Activated naive CD8-positive, alpha-beta T cell treated with anti-CD3 and anti-CD28 coated beads, Interleukin-2, amount 50 U/mL, for 24 hours (primary cell): Measurements from ENCODE around the gene CCP110.
A peak's percentile ranks its signal among the peaks of the same experiment; 100 is the strongest.

Experiments
- ATAC-seq: fragments of 150-1000 bp; cut with Tn5 transposase; one replicate; pipeline ENCODE4 v1.10.0; 2021
- DNase-seq: peaks from one replicate; pipeline ENCODE4 v3.0.0; 2021
- H3K27ac Mint-ChIP-seq: one replicate; pipeline ENCODE4 v1.8.0; 2021; ENCODE audit warnings: mild to moderate bottlenecking, mixed read lengths
- H3K27me3 Mint-ChIP-seq: one replicate; pipeline ENCODE4 v1.8.0; 2021; ENCODE audit warnings: mixed read lengths
- H3K36me3 Mint-ChIP-seq: one replicate; pipeline ENCODE4 v1.8.0; 2021; ENCODE audit warnings: low read depth, mixed read lengths
- H3K4me1 Mint-ChIP-seq: one replicate; pipeline ENCODE4 v1.8.0; 2021; ENCODE audit warnings: mixed read lengths
- H3K4me3 Mint-ChIP-seq: one replicate; pipeline ENCODE4 v1.8.0; 2021; ENCODE audit warnings: mild to moderate bottlenecking, moderate library complexity, mixed read lengths
- H3K9me3 Mint-ChIP-seq: one replicate; pipeline ENCODE4 v1.8.0; 2021; ENCODE audit warnings: mixed read lengths

CCP110 gene

DNA sequence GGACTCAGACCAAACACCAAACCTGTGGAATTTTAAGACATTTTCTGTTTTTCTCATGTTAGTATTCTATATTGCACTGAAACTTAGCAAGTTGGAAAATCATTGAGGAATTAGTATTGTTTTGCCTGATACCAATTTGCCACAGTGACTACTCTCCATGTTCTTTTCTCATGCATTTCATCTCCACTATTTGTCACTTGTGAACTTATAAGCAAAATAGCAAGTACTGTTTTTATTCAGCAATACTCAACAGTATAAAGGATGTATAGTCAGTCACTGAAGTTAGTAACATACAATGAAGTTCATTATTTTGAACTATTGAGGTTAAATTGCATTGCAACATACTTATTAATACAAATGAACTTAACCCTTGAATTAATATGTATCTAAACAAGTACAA, 25.9 kb downstream of the CCP110 start:
- no peak for DNase-seq
- Mint-ChIP-seq H3K36me3 (peaks cover 23% of the 10 kb centered on the region), H3K4me3 (no peak overlapping the region), H3K4me1 (peaks cover 10% of the 10 kb centered on the region), H3K9me3 (no peaks in the 10 kb centered on the region), H3K27me3 (no peaks in the 10 kb centered on the region), H3K27ac (no peak overlapping the region)
- no peak for ATAC-seq

DNA sequence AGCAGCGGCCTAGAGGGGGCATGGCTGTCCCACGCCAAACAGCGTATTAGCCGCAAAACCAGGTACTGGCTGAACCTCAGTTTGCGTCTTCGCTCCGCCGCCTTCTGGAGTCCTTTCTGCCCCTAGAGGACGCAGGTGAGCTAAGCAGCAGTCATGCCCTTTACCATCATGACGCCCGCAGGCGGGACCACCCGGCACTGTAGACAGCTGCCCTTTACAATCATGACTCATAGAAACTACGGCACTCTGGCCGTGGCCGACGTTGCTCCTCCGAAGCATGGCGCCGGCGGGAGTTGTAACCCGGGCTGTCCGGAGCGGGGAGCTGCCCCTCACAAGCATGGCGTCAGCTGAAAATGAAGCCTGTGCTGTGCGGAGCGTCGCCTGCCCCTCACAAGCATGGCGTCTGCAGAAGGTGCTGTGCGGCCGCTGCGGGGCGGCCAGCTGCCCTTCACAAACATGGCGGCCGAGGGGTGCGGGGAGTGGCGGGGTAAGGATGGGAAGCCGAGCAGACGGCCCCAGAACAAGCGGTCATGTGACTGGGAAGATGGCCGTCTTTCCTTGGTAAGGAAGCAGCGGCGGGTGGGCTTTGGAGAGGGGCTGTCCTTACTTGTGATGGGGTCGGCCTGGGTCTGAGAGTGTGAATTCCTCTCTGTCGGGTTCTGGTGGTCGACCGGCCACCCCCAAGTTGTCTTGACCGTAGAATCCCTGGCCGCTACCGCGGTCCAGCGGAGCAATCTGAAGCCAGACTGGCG, 31.6 kb downstream of the CCP110 start, which contains the start of gene VPS35L:
TSS of gene VPS35L (plus strand) at position 518 of the 752 bp plus-strand sequence. CDS start at position 545, 27 bp downstream.
- Mint-ChIP-seq H3K4me1 (peaks cover 26% of the 10 kb centered on the region), H3K9me3 (no peaks in the 10 kb centered on the region), H3K27ac (peak within 1 kb of the TSS; percentile 87), H3K27me3 (no peaks in the 10 kb centered on the region), H3K36me3 (peaks cover 13% of the 10 kb centered on the region), H3K4me3 (peak within 1 kb of the TSS; percentile 84)
- ATAC-seq: peak; percentile 98
- peak; percentile 94 for DNase-seq

DNA sequence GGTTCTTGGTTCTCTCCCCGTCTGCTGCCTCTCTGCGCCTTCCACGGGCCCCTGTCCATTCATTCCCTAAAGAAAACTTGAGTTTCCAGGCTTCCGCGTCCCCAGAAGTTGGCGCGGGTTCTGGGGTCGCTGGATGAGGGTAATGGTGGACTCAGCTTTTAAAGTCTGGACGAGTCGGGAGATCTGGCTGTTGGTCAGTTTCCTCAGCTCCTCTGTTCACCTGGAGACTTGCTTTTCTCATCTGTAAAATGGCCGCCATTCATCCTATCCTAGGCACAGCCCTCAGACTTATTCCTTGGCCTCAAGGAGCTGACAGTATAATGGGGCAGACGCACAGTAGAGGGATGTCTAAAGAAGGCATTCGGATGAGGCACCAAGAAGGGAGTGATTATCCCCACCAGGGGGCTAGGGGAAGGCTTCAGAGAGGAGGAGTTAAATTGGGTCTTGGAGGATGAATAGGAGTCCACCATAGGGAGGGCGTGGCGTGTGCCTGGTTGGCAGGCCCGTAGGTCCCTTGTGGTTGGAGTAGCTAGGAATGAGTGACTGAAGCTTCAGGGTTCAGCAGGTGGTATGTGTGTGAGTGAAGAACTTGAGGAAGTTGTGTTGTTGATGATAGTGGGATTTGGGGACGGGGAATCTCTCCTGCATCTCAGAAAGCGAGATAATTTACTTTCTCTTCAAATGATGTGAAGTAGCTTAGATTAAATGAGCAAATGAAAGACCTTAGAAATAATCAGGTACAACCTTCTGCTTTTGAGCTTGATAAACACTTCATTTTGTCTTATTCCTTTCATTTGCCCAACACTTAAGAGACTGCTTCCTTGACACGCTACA, 32.4 kb downstream of the CCP110 start:
- Mint-ChIP-seq H3K27ac (peak overlapping the region; percentile 87), H3K9me3 (no peaks in the 10 kb centered on the region), H3K4me1 (peaks cover 26% of the 10 kb centered on the region), H3K27me3 (no peaks in the 10 kb centered on the region), H3K36me3 (peaks cover 7% of the 10 kb centered on the region), H3K4me3 (peak overlapping the region; percentile 84)
- peak; percentile 9 for ATAC-seq
- DNase-seq: peak; percentile 26

DNA sequence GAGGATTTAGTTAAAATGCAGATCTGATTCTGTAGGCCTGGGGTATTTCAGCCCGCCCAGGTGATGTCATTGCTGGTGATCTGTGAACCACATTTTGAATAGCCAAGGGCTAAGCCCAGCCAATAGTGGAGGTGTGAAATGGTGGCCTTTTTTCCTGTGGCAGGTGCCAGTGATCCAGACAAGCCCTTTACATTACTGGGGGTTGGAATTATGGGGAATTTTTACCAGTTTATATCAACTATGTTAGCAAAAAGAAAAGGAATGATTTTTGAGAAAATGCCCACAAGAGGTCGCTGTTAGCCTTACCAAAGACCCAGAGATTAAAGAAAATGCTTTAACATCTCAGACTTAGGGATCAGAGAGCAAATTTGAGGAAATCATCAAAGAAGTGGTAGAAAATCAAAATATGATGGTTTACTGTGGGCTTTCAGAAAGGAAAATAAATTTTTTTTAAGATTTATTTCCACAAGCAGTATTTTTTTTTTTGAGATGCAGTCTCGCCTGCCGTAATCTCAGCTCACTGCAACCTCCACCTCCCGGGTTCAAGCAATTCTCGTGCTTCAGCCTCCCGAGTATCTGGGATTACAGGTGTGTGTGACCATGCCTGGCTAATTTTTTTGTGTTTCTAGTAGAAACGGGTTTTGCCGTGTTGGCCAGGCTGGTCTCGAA, 35.6 kb downstream of the CCP110 start:
- DNase-seq (peak; percentile 11), ATAC-seq (no peak)
- Mint-ChIP-seq H3K27ac (no peak overlapping the region), H3K9me3 (no peaks in the 10 kb centered on the region), H3K27me3 (no peaks in the 10 kb centered on the region), H3K4me3 (no peak overlapping the region), H3K4me1 (peaks cover 17% of the 10 kb centered on the region), H3K36me3 (peaks cover 15% of the 10 kb centered on the region)

DNA sequence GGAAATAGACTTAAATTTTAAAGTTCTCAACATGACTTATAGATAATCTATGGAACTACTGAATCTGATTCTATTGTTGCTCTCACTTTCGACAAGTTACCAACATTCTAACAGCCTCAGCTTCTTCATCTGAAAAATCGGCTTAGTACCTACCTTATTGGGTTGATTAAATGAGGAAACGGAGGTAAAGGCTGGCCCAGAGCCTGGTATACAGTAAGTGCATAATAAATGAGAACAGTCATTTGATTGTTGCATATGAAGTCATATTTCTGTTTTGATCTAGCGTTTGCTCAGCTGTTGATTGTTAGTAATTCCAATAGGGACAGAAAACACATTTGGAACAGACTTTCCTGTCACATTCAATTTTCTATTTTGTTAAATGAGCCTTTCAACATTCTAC, 36.3 kb downstream of the CCP110 start:
- Mint-ChIP-seq H3K9me3 (no peaks in the 10 kb centered on the region), H3K4me3 (no peak overlapping the region), H3K4me1 (peaks cover 12% of the 10 kb centered on the region), H3K27me3 (no peaks in the 10 kb centered on the region), H3K27ac (no peak overlapping the region), H3K36me3 (peaks cover 17% of the 10 kb centered on the region)
- ATAC-seq (no peak), DNase-seq (no peak)

DNA sequence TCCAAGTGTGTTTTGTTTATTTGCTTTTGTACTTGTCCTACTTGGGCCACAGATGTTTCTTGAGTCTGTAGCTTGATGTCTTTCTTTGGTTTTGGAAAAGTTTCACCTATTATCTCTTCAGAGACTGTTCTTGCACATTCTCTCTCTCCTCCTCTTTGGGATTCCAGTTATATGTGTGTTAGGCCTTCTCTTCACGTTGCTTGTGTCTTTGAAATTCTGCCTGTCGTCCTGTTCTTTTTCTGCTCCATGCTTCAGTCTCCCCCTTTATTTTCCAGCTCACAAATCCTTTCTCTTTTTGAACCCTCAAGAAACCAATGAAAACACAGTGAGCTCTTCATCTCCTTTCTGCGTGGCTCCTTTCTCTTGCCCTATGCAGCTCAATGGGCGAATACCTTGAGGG, 39.6 kb downstream of the CCP110 start:
- no peak overlapping the region for H3K27ac Mint-ChIP-seq
- no peaks in the 10 kb centered on the region for H3K9me3 Mint-ChIP-seq
- no peak overlapping the region for H3K4me3 Mint-ChIP-seq
- ATAC-seq: no peak
- H3K4me1 Mint-ChIP-seq: peaks cover 4% of the 10 kb centered on the region
- no peak for DNase-seq
- H3K27me3 Mint-ChIP-seq: no peaks in the 10 kb centered on the region
- peaks cover 33% of the 10 kb centered on the region for H3K36me3 Mint-ChIP-seq

DNA sequence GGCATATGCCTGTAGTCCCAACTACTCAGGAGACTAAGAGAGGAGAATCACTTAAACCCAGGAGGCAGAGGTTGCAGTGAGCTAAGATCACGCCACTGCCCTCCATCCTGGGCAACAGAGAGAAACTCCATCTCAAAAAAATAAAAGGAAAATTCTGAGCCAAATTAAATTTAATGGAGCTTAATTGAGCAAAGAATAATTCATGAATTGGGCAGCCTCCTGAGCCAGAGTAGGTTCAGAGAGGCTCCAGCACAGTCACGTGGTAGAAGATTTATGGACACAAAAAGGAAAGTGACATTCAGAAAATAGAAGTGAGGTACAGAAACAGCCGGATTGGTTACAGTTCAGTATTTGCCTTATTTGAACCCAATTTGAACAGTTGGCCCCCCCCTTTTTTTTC, 42.6 kb downstream of the CCP110 start:
- ATAC-seq (no peak), DNase-seq (no peak)
- H3K36me3 Mint-ChIP-seq: peaks cover 38% of the 10 kb centered on the region
- H3K9me3 Mint-ChIP-seq: no peaks in the 10 kb centered on the region
- H3K27ac Mint-ChIP-seq: no peak overlapping the region
- H3K27me3 Mint-ChIP-seq: no peaks in the 10 kb centered on the region
- H3K4me1 Mint-ChIP-seq: no peaks in the 10 kb centered on the region
- H3K4me3 Mint-ChIP-seq: no peak overlapping the region

DNA sequence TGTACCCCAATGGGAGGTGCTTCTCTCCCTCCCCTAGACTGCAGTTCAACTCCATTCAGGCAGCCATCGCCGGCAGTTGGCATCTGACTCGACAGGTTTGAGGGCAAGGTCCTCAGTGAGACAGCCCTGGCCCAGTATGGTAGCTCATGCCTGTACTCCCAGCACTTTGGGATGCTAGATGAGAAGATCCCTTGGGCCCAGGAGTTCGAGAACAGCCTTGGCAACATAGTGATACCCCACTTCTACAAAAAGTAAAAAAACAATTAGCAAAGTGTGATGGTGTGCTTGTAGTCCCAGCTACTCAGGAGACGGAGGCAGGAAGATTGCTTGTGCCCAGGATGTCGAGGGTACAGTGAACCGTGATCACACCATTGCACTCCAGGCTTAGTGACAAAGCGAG, 43.8 kb downstream of the CCP110 start:
- no peak overlapping the region for H3K27ac Mint-ChIP-seq
- no peak for ATAC-seq

DNA sequence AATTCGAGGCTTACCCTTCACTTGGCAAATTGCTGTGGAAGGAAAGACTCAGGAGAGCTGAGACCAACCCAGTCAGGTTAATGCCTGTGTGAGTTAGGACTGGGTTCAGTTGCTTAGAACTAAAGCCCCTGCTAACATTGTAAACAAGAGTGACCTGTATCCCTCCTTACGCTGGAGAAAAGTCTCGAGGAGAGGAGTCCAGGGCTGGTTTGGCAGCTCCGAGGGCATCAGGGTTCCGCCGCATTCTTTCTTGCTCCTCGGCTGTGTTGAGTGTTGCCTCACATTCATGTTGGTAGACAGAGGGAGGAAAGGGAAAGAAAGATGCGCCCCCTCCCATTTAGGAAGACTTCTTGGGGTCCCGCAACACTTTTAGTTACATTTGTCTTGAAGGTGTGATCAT, 50.3 kb downstream of the CCP110 start:
- H3K27ac Mint-ChIP-seq: no peak overlapping the region
- H3K4me1 Mint-ChIP-seq: no peaks in the 10 kb centered on the region
- H3K27me3 Mint-ChIP-seq: no peaks in the 10 kb centered on the region
- peaks cover 30% of the 10 kb centered on the region for H3K36me3 Mint-ChIP-seq
- DNase-seq (no peak), ATAC-seq (no peak)
- no peak overlapping the region for H3K4me3 Mint-ChIP-seq
- H3K9me3 Mint-ChIP-seq: no peaks in the 10 kb centered on the region

More for the DNA sequence above, 43.8 kb downstream of the CCP110 start:
- H3K4me1 Mint-ChIP-seq: no peaks in the 10 kb centered on the region
- no peak for DNase-seq
- peaks cover 33% of the 10 kb centered on the region for H3K36me3 Mint-ChIP-seq
- no peaks in the 10 kb centered on the region for H3K9me3 Mint-ChIP-seq
- no peaks in the 10 kb centered on the region for H3K27me3 Mint-ChIP-seq
- no peak overlapping the region for H3K4me3 Mint-ChIP-seq

DNA sequence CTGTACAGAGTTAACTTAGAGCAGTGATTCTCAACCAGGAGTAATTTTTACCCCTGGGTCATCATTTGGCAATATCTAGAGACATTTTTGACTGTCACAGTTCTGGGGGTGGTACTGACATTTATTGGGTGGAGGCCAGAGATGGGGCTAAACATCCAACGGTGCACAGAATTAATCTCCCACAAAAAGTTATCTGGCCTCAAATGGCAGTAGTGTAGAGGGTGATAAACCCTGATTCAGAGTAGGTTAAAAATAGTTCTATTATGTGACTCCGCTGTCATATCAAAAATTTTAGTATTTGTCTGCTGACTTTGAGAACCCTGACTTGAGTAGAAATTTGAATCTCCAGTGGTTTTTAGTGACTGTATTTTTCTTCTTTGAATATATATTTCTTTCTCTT, 50.9 kb downstream of the CCP110 start:
- H3K27ac Mint-ChIP-seq: no peak overlapping the region
- H3K9me3 Mint-ChIP-seq: no peaks in the 10 kb centered on the region
- DNase-seq (no peak), ATAC-seq (no peak)
- H3K4me3 Mint-ChIP-seq: no peak overlapping the region
- peaks cover 29% of the 10 kb centered on the region for H3K36me3 Mint-ChIP-seq
- no peaks in the 10 kb centered on the region for H3K27me3 Mint-ChIP-seq
- H3K4me1 Mint-ChIP-seq: no peaks in the 10 kb centered on the region

DNA sequence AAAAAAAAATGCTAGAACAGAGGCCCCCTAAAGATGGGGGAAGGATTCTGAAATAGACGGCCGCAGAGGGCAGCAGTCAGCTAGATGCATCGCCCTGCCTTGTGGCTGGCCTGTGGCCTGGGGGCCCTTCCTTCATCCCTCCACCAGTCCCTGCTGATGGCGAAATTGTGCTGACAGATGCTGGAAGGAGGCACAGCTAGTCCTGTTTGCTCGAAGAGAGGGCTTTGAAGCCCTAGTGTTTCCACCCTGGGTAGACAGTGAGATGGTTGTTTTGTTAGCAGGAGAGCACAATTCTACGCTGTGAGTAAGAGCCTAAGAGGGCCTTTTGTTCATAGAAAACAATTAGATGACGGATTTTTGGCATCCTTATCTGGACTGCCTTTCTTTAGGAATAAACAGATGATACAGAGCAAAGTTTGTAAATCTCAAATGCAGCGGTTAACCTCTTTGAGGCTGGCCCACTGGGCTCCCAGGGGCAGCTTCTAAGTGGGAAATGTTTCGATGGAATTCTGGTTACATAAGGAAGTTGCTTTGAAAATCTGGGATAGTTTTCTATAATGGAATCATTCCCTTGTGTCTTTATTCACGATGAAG, 54.7 kb downstream of the CCP110 start:
- no peak overlapping the region for H3K27ac Mint-ChIP-seq
- H3K36me3 Mint-ChIP-seq: peaks cover 54% of the 10 kb centered on the region
- H3K4me1 Mint-ChIP-seq: no peaks in the 10 kb centered on the region
- H3K27me3 Mint-ChIP-seq: no peaks in the 10 kb centered on the region
- DNase-seq: no peak
- peaks cover 4% of the 10 kb centered on the region for H3K9me3 Mint-ChIP-seq
- H3K4me3 Mint-ChIP-seq: no peak overlapping the region
- no peak for ATAC-seq

DNA sequence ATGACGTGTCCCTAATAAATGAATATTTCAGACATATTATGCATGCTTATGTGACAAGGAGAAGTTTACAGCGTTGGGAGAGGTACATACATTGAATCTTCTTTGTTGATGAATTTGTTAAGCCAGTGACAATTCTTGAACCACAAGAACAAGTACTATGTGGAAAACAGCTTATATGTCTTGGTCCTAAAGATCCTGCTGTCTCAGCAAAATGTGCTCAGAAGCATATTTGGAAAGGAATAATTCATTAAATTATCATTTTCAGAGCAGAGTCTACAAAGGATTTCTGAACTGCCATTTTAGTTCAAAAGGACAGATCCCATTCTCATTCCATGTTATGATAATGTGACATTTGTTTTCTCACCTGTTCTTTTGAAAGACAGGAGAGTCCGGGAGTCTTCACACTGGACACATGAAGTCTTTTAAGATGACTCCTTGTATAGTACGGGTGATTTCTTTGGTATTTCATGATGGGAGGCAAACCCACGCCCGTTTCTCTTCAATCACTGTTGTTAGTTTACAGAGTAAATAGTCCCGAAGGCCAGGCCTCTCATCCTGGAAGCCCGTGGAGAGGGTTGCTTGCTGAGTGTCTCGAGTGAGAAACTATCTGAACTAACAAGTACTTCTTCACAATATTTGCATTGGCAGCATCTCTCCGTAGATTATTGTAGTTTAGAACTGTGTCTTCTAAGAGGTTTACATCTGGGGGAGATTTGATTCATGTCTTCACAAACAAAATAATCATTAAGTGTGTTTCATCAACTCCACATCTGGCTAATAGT, 58.5 kb downstream of the CCP110 start:
- ATAC-seq (no peak), DNase-seq (no peak)
- Mint-ChIP-seq H3K4me1 (peaks cover 19% of the 10 kb centered on the region), H3K9me3 (peaks cover 4% of the 10 kb centered on the region), H3K27ac (no peak overlapping the region), H3K4me3 (no peak overlapping the region), H3K27me3 (no peaks in the 10 kb centered on the region), H3K36me3 (peaks cover 66% of the 10 kb centered on the region)

DNA sequence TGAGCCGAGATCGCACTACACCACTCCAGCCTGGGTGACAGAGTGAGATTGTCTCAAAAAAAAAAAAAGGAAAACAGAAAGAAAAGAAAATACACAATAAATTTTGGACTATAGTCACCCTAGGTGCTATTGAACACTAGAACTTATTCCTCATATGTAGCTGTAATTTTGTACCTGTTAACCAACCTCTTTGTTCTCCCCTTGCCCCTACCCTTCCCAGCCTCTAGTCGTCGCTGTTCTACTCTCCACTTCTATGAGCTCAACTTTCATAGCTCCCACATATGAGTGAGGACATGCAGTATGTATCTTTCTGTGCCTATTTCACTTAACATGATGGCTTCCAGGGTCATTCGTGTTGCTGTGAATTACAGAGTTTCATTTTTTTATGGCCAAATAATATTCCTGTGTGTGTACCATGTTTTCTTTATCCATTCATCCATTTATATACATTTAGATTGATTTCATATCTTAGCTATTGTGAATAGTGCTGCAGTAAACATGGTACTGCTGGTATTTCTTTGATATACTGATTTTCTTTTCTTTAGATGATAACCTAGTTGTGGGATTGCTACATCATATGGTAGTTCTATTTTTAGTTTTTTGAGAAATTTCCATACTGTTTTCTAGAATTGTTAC, 60.0 kb downstream of the CCP110 start:
- peak; percentile 7 for DNase-seq
- H3K27ac Mint-ChIP-seq: no peak overlapping the region
- peaks cover 25% of the 10 kb centered on the region for H3K4me1 Mint-ChIP-seq
- H3K36me3 Mint-ChIP-seq: peaks cover 63% of the 10 kb centered on the region
- peak; percentile 52 for ATAC-seq
- peaks cover 4% of the 10 kb centered on the region for H3K9me3 Mint-ChIP-seq
- no peaks in the 10 kb centered on the region for H3K27me3 Mint-ChIP-seq
- no peak overlapping the region for H3K4me3 Mint-ChIP-seq
